ENCODE results near the gene MMP7.

The MMP7 gene

DNA sequence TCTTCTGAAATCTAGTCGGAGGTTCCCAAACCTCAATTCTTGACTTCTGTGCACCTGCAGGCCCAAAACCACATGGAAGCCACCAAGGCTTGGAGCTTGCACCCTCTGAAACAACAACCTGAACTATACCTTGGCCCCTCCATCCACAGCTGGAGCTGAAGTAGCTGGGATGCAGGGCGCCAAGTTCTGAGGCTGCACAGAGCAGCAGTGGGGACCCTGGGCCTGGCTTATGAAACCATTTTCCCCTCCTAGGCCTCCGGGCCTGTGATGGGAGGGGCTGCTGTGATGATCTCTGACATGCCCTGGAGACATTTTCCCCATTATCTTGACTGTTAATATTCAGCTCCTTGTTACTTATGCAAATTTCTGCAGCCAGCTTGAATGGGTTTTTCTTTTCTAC lies 38.3 kb upstream of the MMP7 start:
- TF ChIP-seq, protein P1, sequence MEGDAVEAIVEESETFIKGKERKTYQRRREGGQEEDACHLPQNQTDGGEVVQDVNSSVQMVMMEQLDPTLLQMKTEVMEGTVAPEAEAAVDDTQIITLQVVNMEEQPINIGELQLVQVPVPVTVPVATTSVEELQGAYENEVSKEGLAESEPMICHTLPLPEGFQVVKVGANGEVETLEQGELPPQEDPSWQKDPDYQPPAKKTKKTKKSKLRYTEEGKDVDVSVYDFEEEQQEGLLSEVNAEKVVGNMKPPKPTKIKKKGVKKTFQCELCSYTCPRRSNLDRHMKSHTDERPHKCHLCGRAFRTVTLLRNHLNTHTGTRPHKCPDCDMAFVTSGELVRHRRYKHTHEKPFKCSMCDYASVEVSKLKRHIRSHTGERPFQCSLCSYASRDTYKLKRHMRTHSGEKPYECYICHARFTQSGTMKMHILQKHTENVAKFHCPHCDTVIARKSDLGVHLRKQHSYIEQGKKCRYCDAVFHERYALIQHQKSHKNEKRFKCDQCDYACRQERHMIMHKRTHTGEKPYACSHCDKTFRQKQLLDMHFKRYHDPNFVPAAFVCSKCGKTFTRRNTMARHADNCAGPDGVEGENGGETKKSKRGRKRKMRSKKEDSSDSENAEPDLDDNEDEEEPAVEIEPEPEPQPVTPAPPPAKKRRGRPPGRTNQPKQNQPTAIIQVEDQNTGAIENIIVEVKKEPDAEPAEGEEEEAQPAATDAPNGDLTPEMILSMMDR (conservative IDR thresholded peaks at IDR 0.05), result no peak
- no peak for TF ChIP-seq ZFX (IDR thresholded peaks at IDR 0.05)
- no peak overlapping the region for H3K27ac ChIP-seq

- TF ChIP-seq, protein P1 (conservative IDR thresholded peaks at IDR 0.05), result no peak
- no peak for TF ChIP-seq ZFX (IDR thresholded peaks at IDR 0.05)
- H3K27ac ChIP-seq, result no peak overlapping the region
These were observed 35.6 kb upstream of the MMP7 start for GRCh38 chr11:102566112-102566511.

DNA sequence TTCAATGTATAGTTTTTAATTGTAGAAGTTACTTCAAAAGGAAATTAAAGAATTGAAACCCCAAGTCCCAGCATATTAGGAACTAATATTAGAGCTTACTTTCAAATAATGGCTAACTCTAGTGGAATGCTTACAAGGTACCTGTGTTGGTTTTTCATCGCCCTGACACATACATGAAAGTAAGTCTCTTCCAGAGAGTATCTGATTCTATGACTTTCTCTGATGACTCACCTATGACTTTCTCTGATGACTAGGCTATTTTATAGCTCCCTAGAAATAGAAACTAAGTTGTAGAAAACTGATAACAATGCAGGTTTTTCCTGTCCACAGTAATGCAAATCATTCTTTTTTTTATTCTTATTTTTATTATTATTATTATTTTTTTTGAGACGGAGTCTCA lies 33.6 kb upstream of the MMP7 start:
- no peak overlapping the region for H3K27ac ChIP-seq
- TF ChIP-seq ZFX (IDR thresholded peaks at IDR 0.05), result no peak
- TF ChIP-seq, protein P1 (conservative IDR thresholded peaks at IDR 0.05), result no peak

GRCh38 chr11:102561636-102562035 lies 31.1 kb upstream of the MMP7 start:
- TF ChIP-seq, protein P1 (conservative IDR thresholded peaks at IDR 0.05), result no peak
- H3K27ac ChIP-seq, result no peak overlapping the region

- H3K27ac ChIP-seq, result no peak overlapping the region
- no peak for TF ChIP-seq ZFX (IDR thresholded peaks at IDR 0.05)
- TF ChIP-seq, protein P1 (conservative IDR thresholded peaks at IDR 0.05), result no peak
These were observed 30.0 kb upstream of the MMP7 start for GRCh38 chr11:102560555-102561011.

DNA sequence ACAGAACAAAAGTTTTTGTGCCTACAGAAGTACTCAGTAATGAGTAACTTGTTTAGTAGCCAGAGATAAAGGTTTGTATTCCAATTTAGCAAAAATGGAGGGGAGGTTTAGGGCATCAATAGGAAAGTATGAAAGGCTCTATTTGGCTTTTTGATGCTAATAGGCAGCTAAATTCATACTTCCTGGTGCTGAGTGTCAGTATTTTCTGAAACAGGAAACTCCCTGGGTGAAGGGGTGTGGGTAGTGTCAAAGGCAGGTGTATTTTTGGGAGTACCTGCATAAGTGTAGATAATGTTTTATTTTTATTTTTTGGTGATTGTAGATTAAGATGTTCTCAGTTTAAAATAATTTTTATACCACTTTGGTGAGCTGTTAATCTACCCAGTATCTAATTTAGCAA lies 29.3 kb upstream of the MMP7 start:
- no peak overlapping the region for H3K27ac ChIP-seq
- TF ChIP-seq ZFX (IDR thresholded peaks at IDR 0.05), result no peak
- TF ChIP-seq, protein P1 (conservative IDR thresholded peaks at IDR 0.05), result no peak

GRCh38 chr11:102555091-102555490 lies 24.5 kb upstream of the MMP7 start:
- no peak for TF ChIP-seq ZFX (IDR thresholded peaks at IDR 0.05)
- TF ChIP-seq, protein P1 (conservative IDR thresholded peaks at IDR 0.05), result no peak
- no peak overlapping the region for H3K27ac ChIP-seq

Data from C4-2B (cell line).